Mucosa of rectum (tissue), 2 donors: ENCODE measurements around the gene MCRIP2.

Experiments used
- H3K27ac ChIP-seq, 2 donors: one replicate each; pipeline ENCODE4 v1.7.0; 2013; ENCODE audit warnings: inconsistent platforms in 2 of 2, low read depth in 2 of 2, low read length in 2 of 2
- H3K27me3 ChIP-seq, 2 donors: one replicate each; pipeline ENCODE4 v1.7.0; 2013; ENCODE audit warnings: low read length in 2 of 2; ENCODE audit not compliant: control insufficient read depth in 2 of 2, insufficient read depth in 2 of 2
- H3K36me3 ChIP-seq, 2 donors: one replicate each; pipeline ENCODE4 v1.7.0; 2013; ENCODE audit warnings: low read length in 2 of 2; ENCODE audit not compliant: control insufficient read depth in 2 of 2, insufficient read depth in 2 of 2
- H3K4me1 ChIP-seq, 2 donors: one replicate each; pipeline ENCODE4 v1.7.0; 2013; ENCODE audit warnings: low read length in 2 of 2, mild to moderate bottlenecking in 1 of 2; ENCODE audit not compliant: control insufficient read depth in 2 of 2, insufficient read depth in 2 of 2
- H3K4me3 ChIP-seq, 2 donors: one replicate each; pipeline ENCODE4 v1.7.0; 2013; ENCODE audit warnings: low read length in 2 of 2
- H3K9ac ChIP-seq, 2 donors: one replicate each; pipeline ENCODE4 v1.7.0; 2013; ENCODE audit warnings: low read length in 2 of 2, low read depth in 1 of 2, mild to moderate bottlenecking in 1 of 2
- H3K9me3 ChIP-seq, 2 donors: one replicate each; pipeline ENCODE4 v1.7.0; 2013; ENCODE audit warnings: low read length in 2 of 2; ENCODE audit not compliant: control insufficient read depth in 2 of 2
- donor health status: healthy.
- donor health status: Normal muscosa, but diverticular disease.

Gene MCRIP2

GRCh38 chr16:616733-617586, 24.7 kb upstream of the MCRIP2 start:
- no peak overlapping the region for H3K4me3 ChIP-seq
- peak overlapping the region in 1 of 2 donors; percentile 7 for H3K9ac ChIP-seq
- H3K36me3 ChIP-seq = peaks cover 9 to 13% of the 10 kb centered on the region in 2 donors
- peaks cover 0 to 3% of the 10 kb centered on the region in 2 donors for H3K4me1 ChIP-seq
- H3K27me3 ChIP-seq = no peaks in the 10 kb centered on the region
- H3K27ac ChIP-seq = peak overlapping the region; percentile 58
- no peaks in the 10 kb centered on the region for H3K9me3 ChIP-seq

- peaks cover 0 to 3% of the 10 kb centered on the region in 2 donors for H3K4me1 ChIP-seq
- H3K27me3 ChIP-seq = no peaks in the 10 kb centered on the region
- peaks cover 9 to 13% of the 10 kb centered on the region in 2 donors for H3K36me3 ChIP-seq
- H3K9ac ChIP-seq = no peak overlapping the region
- no peaks in the 10 kb centered on the region for H3K9me3 ChIP-seq
- no peak overlapping the region for H3K27ac ChIP-seq
- H3K4me3 ChIP-seq = no peak overlapping the region
Measured at GRCh38 chr16:617855-618254, 23.8 kb upstream of the MCRIP2 start.

GRCh38 chr16:619476-620100, 22.0 kb upstream of the MCRIP2 start:
- H3K4me1 ChIP-seq = peaks cover 0 to 3% of the 10 kb centered on the region in 2 donors
- H3K36me3 ChIP-seq = peaks cover 4 to 8% of the 10 kb centered on the region in 2 donors
- no peaks in the 10 kb centered on the region for H3K9me3 ChIP-seq
- H3K4me3 ChIP-seq = no peak overlapping the region
- no peak overlapping the region for H3K27ac ChIP-seq
- H3K27me3 ChIP-seq = no peaks in the 10 kb centered on the region
- H3K9ac ChIP-seq = no peak overlapping the region

- Histone ChIP-seq H3K27ac (no peak overlapping the region), H3K9ac (no peak overlapping the region), H3K4me1 (peaks cover 0 to 3% of the 10 kb centered on the region in 2 donors), H3K36me3 (peaks cover 8 to 12% of the 10 kb centered on the region in 2 donors), H3K9me3 (no peaks in the 10 kb centered on the region), H3K4me3 (no peak overlapping the region), H3K27me3 (no peaks in the 10 kb centered on the region)
Measured at GRCh38 chr16:620700-621525, 20.7 kb upstream of the MCRIP2 start.

GRCh38 chr16:621526-622105, 20.0 kb upstream of the MCRIP2 start:
- no peak overlapping the region for H3K4me3 ChIP-seq
- H3K36me3 ChIP-seq = peaks cover 11 to 17% of the 10 kb centered on the region in 2 donors

GRCh38 chr16:622920-623280, 18.7 kb upstream of the MCRIP2 start:
- Histone ChIP-seq H3K9me3 (no peaks in the 10 kb centered on the region), H3K27ac (no peak overlapping the region), H3K36me3 (peaks cover 9 to 16% of the 10 kb centered on the region in 2 donors), H3K4me3 (no peak overlapping the region), H3K27me3 (no peaks in the 10 kb centered on the region), H3K4me1 (no peaks in the 10 kb centered on the region), H3K9ac (no peak overlapping the region)

More at GRCh38 chr16:621526-622105, 20.0 kb upstream of the MCRIP2 start:
- Histone ChIP-seq H3K27me3 (no peaks in the 10 kb centered on the region), H3K27ac (no peak overlapping the region), H3K9ac (no peak overlapping the region), H3K9me3 (no peaks in the 10 kb centered on the region), H3K4me1 (no peaks in the 10 kb centered on the region)

- Histone ChIP-seq H3K27me3 (no peaks in the 10 kb centered on the region), H3K27ac (no peak overlapping the region), H3K9me3 (no peaks in the 10 kb centered on the region), H3K4me3 (no peak overlapping the region), H3K4me1 (no peaks in the 10 kb centered on the region), H3K36me3 (peaks cover 12 to 17% of the 10 kb centered on the region in 2 donors), H3K9ac (no peak overlapping the region)
Measured at GRCh38 chr16:624526-625070, 17.0 kb upstream of the MCRIP2 start.

- H3K27ac ChIP-seq = no peak overlapping the region
- H3K4me3 ChIP-seq = no peak overlapping the region
- no peaks in the 10 kb centered on the region for H3K27me3 ChIP-seq
- H3K36me3 ChIP-seq = peaks cover 12 to 17% of the 10 kb centered on the region in 2 donors
- no peaks in the 10 kb centered on the region for H3K9me3 ChIP-seq
- no peak overlapping the region for H3K9ac ChIP-seq
- peaks cover 0 to 3% of the 10 kb centered on the region in 2 donors for H3K4me1 ChIP-seq
Measured at GRCh38 chr16:625117-625976, 16.3 kb upstream of the MCRIP2 start.
